Measurements from ENCODE around the gene CACNA1C.

The CACNA1C gene

DNA sequence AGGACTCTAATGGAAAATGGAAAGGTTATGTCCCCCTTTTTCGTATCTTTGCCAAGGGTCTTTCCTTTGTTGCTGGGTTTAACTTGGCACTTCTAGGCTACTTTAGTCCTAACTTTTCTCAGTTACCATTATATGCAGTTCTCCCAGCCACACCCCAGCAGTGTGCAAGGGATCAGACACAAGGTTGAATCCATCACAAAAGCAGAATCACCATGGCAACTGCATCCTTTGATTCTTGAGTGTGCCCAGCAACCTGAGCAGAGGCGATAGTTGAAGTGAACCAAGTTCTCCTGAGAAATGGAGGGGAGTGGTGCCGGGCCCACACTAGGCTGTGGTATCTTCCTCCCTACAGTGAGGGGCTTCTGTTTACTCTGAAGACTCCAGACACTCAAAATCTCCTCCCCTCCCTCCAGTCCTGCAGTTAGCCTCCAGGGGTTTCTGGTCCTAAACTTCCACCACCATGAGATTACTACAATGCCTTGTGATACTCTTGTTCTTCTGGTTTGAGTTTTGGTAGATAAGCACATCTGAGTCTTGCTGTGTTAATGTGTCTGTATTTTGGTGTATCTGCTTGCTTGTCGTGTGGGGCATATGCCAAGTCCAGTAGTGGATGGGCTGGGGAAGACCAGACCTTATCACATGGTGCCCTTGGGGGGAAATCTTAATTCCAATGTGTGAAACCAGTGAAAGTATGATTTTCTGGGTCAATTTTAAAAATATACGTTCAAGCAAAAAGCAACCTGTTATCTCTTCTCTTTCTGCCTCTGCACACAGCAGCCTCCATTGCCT lies 183.9 kb downstream of the CACNA1C start:
- DNase-seq, result peak; percentile 9

DNA sequence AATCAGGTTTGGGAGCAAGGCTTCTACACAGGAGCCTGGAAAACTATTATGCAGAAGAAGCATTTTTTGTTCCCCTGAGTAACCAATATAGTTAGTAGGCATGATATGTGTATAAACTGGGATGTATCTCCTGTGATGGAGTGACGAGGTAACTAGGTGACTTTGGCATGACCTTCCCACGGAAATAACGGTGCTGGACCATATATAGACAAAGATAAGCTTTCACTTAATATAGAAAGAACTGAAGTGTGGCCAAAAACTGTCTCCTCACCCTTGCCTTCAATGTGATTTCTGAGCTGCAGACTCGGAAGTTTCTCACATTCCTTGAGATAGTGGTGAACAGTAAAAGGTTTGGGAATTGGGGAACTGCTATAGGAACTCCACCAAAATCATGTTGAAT lies 185.3 kb downstream of the CACNA1C start:
- no peak for DNase-seq

DNA sequence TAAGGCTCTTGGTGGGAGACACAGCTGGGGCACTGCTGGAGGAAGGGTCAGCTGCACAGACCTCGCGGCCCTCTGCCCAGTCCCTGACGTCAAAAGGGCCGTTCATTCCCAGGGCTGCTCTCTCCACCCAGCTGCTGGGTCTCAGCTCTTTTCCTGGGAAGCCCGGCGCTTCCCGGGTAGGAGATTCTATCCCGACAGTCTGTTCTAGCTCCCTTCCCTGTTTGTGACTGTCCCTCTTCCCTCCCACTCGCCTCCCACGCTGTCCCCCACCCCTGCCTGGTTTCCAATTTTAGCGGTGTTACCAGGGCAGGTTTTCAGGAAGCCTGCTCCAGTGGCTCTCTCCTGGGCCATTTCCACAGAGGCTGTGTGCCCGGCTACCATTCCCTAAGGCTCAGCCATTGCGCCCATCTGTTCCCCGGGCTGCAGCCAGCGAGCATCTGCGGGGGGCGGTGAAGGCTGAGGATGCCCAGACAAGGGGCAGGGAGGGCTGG lies 186.6 kb downstream of the CACNA1C start:
- DNase-seq, result peak; percentile 51

DNA sequence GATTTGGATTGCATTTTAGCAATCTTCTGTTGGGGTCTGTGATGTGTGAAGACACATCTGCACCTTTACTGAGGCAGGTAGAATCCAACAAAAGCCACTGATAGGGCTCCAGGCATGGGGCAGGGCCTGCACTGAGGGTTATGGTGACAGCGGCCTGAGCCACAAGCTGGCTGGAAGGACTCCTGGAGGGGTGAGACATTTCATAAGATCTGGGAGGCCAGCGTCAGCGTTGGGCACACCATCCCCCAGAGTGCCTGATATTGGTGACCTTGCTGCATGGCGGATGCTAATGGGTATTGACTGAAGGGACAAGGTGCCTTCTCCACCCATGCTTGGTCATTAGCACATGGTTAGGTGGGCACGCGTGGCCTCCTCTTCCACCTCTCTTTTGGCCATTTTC lies 187.6 kb downstream of the CACNA1C start:
- peak; percentile 7 for DNase-seq

DNA sequence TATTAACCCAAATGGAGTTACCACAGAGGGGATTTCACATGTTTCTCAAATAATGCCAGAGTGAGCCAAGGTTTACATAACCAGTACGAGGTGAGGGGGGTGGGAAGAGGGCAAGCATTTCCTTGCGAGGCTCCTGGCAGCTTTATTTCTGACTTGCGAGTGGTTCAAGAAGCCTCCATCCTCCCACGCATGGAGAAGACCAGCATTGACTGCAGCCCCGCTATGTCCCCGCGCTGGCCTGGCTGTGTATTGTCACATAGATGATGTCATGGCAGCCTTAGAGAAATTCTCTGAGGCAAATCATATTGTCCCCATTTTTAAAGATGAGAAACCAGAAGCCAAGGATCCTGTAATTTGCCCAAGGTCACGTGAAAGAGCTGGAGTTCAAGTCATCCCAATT lies 188.2 kb downstream of the CACNA1C start:
- peak; percentile 11 for DNase-seq

DNA sequence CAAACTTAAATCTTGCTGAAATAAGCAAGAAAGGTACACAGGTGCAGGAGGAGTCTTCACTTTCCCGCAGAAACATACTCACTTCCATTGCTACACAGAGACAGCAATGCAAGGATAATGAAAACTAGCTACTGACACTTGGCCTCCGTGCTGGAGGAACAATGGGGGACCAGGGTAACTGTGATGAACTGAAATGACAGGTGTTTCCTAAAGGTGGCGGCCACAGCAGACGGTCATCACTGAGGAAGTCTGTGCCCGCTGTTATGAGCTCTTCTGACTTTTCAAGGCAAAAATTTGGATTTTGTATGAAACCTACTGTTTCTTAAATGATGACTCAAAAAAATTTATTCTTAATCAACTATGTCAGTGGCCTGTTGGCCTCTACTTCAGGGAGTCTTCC lies 189.4 kb downstream of the CACNA1C start:
- DNase-seq, result peak; percentile 6

DNA sequence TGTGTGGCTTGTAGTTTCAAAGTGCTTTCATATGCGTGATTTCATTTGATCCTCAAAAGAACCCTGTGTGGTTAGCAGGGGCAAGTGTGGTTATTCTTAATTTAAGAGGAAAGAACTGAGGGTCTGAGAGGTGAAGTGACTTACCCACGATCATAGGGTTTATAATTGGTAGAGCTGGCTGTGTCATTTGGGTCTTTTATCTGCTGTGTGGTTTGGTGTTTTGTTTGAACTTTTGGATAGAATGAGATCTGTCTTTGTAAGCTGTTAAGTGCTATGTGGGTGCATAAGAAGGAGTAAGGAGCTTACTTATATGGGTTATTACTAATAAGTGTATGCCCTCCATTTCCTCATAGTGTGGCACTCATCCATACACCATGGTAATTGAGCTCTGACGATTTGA lies 190.0 kb downstream of the CACNA1C start:
- no peak for DNase-seq

DNA sequence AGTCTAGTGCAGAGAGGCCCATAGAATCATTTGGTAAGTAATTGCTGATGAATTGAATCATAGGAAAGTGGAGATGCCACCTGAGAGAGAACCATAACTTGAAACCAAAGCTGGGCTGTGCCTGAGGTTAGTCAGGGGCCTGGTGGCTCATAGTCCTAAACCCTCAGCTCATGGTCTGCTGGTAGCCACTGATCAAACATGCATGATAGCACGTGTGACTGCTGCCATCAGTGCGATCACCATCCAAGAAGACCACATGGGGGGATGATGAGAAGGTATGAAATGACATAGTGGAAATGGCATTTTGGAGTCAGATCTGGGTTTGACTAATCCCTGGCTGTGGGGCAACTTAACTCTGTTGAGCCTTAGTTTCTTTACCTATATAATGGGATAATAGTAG lies 190.5 kb downstream of the CACNA1C start:
- no peak for DNase-seq

DNA sequence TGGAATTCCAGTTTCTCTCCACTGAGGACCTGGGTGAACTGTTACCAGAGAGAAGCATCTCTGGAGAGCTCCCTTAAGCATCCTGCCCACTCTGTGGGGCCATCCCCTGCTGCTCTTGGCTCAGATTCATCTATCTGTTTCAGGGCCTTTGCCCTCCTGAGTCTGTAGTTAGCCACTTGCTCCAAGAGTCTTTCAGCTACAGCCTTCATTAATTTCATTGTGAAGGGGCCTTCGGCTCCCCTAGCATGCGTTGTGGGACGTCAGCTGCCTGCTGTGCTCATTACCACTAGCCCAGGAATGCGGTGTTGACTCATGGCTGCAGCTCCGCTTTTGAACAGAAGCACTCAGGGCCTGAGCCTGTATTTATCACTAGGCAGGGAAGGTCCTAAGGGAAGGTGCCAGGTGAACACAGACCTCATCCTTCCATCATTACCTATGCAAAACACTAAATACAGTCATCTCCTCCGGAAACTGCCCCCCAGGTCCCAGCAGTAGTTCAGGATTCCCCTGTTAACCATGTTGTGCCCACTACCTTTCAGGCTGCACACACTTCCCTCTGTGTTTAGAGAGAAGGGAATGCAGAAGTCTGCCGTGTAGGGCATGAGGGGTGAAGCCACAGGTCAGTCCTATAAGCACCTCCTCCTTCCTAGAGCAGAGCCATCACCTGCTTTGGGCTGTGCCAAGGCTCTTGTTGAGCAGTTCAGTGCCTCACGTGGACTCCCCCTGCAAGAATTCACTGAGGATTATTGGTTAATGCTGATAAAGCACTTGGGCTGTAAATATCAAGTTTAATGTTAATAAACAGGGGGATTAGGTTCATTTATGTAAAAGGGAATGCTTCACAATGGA lies 191.4 kb downstream of the CACNA1C start:
- DNase-seq, result peak; percentile 62

DNA sequence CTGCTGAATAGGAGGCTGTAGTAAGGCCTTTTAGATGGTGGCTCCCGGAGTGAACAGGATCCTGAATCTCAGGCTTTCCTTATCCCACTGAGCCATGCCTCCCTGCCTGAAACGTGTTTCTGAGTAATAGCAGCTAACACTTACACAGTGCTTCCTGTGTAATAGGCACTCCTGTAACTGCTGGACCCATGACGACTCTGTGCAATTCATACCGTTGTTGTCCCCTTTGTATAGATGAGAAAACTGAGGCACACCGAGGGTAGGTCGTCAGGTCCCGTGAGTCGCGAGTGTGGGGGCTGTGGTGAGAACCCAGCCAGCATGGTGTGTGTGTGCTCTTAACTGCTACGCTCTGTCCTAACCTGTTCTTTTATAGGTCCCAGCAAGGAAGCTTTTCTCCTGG lies 193.6 kb downstream of the CACNA1C start:
- DNase-seq, result peak; percentile 8

DNA sequence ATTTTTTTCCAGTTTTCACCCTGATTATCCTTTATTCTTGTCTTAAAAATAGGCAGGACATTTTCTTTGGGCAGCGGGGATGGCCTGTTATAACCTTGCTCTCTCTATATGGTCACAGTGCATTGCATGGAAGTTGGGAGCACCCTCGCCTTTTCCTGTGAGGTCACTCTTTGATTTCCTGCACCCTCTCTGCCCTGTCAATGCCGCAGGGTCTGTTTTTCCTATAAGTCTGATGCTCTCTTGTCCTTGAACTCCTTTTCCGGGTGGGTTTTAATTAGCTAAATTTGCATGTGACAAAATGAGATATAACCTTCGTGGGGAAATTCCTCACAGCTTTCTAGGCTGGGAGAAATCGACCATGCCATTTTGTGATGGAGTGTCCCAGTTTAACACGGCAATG lies 194.3 kb downstream of the CACNA1C start:
- no peak for DNase-seq

DNA sequence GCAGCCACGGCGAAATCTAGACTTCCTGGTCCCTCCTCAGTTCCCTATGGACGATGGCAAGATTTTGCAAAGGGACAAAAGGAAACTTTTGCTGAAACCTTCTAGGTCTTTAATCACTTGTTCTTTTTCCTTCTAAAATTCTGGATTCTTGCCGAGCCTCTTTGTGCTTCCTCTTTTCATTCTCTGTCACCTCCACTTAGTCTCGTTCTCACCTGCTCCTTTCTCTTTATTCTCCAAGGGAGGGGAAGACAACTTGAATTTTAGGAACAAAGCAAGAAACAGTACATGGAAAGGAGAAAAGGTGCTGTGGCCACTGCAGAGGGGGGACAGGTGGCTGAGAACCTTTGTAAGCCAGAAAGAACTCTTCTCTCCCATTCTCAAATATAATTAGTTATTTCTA lies 194.8 kb downstream of the CACNA1C start:
- no peak for DNase-seq

DNA sequence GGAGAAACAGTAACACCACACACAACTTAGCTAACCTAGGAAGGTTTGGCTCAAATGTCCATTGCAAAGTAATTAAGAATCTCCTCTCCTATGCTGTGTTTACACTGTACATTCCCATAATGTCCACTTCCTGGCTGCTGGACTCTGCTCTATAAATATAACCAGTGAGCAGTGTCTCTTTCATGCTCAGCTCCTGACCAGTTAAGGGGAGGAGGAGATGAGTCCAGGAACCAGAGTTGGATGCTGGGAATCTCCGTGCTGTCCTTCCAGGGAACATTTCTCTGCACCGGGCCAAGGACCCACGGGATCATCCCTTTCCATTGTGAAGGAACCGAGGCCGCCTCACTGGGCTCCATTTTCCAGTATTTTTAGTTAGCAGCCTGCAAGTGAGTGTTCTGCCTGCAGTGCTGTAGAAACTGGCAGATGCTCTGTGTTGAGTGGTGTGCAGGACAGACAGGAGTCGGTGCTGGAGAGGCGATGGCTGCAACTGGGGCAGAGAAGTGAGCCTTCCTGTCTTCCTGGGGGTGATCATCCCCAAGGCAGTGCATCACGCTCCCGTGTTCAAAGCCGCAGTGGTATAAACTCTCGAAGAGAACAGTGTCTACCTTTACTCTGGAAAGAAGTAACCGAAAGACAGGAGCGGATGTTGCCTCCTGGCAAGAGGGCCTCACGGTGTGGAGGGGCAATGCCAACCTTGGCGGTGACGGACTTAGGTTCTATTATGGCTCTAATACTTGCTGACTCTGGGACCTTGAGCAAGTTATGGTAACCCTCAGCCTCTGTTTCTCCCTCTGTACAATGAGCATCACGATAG lies 195.5 kb downstream of the CACNA1C start:
- DNase-seq, result peak; percentile 59

DNA sequence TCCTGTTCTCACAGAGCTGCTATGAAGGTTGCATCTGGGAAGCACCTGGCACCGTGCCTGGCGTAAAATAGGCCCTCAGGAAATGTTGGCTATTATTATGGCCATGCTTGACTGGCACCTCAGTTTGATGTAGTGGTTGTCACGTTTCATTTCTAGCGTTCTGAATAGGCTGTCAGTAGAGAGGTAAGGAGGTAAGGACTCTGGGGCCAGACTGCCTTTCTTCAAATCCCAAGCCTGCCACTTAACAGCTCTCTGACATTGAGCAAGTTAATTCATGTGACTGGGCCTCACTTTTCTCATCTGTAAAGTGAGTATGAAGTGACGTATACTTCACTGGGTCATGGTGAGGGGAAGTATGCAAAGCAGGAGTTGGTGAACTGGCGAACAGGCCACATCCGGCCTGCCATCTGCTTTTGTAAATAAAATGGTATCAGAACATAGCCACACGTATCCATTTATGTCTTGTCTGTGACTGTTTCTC lies 196.2 kb downstream of the CACNA1C start:
- DNase-seq, result no peak

DNA sequence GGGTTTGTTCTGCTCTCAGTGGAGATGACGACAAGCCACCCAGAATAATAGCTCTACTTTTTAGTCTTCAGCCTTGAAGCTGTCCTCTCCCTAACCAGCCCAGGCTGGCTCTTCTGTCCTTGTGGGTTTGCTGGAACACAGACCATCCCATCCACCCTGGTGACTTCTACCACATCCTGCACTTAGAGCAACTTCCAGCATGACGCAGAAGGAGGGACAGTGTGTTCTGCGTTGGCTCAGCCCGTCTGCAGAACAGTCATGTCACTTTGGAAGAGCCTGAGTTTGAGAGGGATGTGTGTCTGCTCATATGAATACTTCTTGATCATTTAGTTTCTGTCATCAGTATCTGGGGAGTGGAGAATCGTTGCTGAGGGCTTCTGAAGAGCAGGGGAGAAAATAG lies 198.0 kb downstream of the CACNA1C start:
- DNase-seq, result no peak

DNA sequence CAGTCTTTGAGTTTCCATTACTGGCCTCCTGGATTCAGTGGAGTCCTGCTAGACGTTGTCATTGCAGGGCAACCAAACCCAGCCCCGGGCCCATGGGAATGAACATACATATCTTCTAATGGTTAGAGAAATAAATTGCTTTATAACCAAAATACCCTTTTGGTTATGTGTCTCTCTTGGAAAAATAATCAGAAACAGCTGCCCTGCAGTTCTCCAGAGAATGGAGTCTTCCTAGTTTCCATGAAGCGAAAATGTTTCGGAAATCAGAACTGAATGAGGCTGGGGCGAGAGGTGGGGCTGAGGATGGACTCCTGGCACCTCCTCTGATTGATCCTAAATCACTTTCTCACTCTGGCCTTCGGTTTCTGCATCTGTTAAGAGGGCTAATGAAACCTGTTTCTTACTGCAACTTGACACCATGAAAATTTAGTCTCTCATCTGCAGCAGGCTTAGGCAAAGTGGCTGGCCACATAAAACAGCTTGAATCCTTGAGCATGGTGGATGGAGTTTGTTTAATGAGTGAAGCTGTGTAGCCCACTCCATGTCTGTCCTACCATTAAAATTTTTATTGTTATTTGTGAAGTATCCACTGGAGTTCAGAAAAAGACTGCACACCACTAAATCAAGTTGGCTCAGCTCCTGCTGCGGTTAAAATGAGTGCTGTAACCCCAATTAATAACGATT lies 198.9 kb downstream of the CACNA1C start:
- no peak for DNase-seq

DNA sequence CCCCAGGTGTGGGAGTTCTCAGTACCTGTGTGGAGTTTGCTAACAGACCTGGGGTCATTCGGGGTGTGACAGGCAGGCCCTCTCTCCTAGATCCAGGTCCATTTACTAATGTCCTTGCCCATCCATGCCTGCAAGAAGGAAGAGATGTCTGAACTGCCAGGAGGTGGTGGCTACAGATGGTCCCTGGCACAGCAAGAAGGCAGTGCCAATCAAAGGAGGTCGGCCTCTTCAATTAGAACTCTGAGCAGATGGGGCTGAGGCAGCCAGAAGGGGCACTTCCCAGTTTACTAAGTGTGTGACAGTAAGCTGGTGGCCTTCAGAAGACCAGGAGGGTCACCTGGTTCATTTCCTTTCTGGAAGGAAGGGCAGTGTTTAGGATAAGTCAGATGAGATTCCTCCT lies 202.5 kb downstream of the CACNA1C start:
- peak; percentile 7 for DNase-seq

DNA sequence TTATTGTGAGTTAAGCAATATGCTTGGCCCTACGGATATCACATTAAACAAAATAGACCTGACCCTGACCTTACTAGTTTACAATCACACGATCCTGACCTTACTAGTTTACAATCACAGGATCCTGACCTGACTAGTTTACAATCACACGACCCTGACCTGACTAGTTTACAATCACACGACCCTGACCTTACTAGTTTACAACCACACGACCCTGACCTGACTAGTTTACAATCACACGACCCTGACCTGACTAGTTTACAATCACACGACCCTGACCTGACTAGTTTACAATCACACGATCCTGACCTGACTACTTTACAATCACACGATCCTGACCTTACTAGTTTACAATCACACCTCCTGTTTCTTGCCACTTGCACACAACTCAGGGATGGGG lies 202.9 kb downstream of the CACNA1C start:
- DNase-seq, result peak; percentile 6

DNA sequence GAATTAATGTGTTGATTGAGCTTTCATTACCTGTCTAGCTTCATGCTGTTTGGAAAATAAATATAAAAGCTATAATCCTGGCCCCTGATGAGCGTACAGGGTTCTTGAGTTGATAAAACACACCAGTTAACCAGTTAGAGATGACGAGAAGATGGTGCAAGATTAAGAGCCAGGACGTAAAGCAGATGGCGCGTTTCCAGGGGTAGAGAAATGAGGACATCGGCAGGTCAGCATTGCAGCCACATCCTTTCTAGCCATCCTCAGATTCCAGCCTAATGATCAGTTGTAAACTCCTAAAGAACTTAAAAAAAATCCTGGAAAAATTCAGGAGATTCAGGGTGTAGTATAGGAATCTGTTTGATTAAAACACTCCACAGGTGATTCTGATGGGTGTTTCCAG lies 203.7 kb downstream of the CACNA1C start:
- peak; percentile 4 for DNase-seq

DNA sequence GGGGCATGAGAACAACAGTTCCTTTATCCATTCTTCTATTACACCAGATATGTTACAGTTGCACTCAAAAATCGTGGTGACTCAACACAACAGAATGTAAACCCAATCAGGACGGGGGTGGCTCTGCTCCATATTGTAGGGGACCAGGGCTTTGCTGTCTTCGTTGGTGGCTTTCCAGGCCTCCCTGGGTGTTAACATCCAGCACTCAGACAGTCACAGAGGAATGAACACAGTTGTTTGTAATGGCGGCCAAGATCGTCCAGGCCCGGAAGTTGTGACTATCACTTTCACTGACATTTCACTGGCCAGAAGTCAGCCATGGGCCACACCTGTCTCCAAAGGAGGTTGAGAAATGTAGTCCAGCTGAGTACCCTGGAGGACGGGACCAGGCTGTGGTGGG lies 204.1 kb downstream of the CACNA1C start:
- no peak for DNase-seq

DNA sequence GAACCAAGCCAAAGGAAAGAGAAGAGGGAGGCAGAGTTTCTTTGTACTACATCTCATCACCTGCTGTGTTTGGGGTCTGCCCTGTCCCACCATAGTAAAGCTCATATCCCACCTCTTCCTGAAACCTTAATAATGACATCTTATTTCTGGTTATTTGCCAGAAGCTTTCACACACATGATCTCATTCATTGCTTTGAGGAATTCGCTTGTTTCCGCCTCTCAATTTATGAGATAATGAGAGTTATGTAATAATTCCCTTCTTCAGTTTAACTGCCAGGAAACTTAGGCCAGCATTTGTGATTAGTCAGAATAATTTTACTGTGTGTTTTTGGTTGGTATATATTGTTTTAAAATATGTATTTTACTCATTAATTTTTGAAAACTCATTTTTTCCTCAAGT lies 205.2 kb downstream of the CACNA1C start:
- peak; percentile 1 for DNase-seq

DNA sequence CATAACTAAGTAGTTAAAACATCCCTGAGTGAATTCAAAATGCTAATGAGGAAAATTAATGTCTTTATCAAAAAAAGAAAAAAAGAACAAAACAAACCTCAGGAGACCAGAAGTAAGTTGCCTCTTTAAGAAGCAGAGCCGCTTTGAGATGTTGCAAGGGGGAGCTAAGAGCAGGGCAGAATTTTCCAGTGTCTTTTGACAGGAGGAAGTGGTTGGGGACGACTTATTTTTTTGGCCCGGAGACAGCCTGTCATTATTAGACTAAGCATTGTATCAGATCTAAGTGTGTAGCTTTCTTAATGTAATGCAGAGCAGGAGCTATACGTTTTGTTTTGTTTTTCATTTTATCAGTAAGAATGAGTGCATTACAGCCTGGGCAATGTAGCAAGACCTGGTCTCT lies 206.6 kb downstream of the CACNA1C start:
- DNase-seq, result peak; percentile 9

Measured in right hindlimb (tissue), 1 donor.